ENCODE data around the gene CCSAP. TPM values are rescaled to one million over a fixed set of nuclear protein-coding genes. Genes with fewer than 3 reads are reported as not detected.
A peak's percentile ranks its signal among the peaks of the same experiment; 100 is the strongest.
"Not testable (repeated sequence)": the region's sequence is repeated elsewhere in the genome, so short reads cannot be mapped to it uniquely, and the experiment has no call there.

CCSAP gene
- total RNA-seq, 1 donor from 2014 or later, result 12.6 TPM

- H3K9me3 Mint-ChIP-seq; H3K4me3 Mint-ChIP-seq; intact Hi-C loops (cut with micrococcal nuclease); H3K27me3 Mint-ChIP-seq; H3K27ac Mint-ChIP-seq: not testable (repeated sequence)
- H3K36me3 Mint-ChIP-seq (ENCODE audit: low read depth), result peaks cover 40% of the 10 kb centered on the region
- peaks cover 29% of the 10 kb centered on the region for H3K4me1 Mint-ChIP-seq
- DNase-seq, result peak; percentile 62
Measured at GRCh38 chr1:229327765-229328164, 15.1 kb downstream of the CCSAP start.

- peaks cover 29% of the 10 kb centered on the region for H3K4me1 Mint-ChIP-seq
- intact Hi-C loops (cut with micrococcal nuclease), result no loop called here
- peak; percentile 57 for DNase-seq
- H3K4me3 Mint-ChIP-seq, result peak overlapping the region; percentile 69
- peak overlapping the region; percentile 81 for H3K27ac Mint-ChIP-seq
- no peaks in the 10 kb centered on the region for H3K9me3 Mint-ChIP-seq
- H3K36me3 Mint-ChIP-seq (ENCODE audit: low read depth), result peaks cover 46% of the 10 kb centered on the region
- no peaks in the 10 kb centered on the region for H3K27me3 Mint-ChIP-seq
Measured at GRCh38 chr1:229326601-229327000, 16.2 kb downstream of the CCSAP start.

DNA sequence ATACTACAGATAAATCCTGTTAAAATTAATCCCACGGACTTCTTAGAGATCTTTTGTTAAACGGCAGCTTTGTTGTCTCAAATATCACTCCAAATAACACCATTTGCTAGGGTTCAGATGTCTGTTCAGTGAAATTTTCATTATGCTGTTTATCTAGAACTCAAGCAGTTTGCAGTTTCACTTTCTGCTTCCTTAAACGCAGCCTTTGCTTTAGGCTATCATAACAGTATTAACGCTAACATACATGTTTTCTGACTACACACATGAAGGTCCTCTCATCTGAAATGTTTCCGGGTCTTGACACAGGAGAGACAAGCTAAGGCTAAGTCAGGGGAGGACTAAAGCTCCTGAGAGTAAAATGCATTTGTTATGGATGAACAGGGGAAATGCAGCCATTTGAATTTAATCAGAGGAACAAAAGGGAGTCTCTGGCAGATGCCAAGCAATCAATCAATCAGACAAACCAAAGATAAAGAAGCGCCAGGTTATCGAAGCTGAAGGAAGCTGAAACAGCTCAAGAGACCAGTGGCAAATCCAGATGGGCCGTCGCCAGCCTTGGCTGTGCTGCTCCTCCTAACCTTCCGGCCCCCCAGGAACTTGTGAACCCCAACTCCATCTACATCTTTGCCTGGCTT, 16.9 kb downstream of the CCSAP start:
- Mint-ChIP-seq H3K27me3 (no peaks in the 10 kb centered on the region), H3K4me1 (peaks cover 29% of the 10 kb centered on the region), H3K27ac (peak overlapping the region; percentile 81), H3K9me3 (no peaks in the 10 kb centered on the region), H3K4me3 (peak overlapping the region; percentile 69), H3K36me3 (ENCODE audit: low read depth) (peaks cover 46% of the 10 kb centered on the region)
- DNase-seq, result peak; percentile 66
- intact Hi-C loops (cut with micrococcal nuclease), result no loop called here

- H3K4me1 Mint-ChIP-seq, result peaks cover 29% of the 10 kb centered on the region
- peaks cover 46% of the 10 kb centered on the region for H3K36me3 Mint-ChIP-seq (ENCODE audit: low read depth)
- no peaks in the 10 kb centered on the region for H3K27me3 Mint-ChIP-seq
- no peaks in the 10 kb centered on the region for H3K9me3 Mint-ChIP-seq
- intact Hi-C loops (cut with micrococcal nuclease), result no loop called here
- peak overlapping the region; percentile 81 for H3K27ac Mint-ChIP-seq
- H3K4me3 Mint-ChIP-seq, result peak overlapping the region; percentile 69
- DNase-seq, result no peak
Measured at GRCh38 chr1:229325401-229325800, 17.4 kb downstream of the CCSAP start.

DNA sequence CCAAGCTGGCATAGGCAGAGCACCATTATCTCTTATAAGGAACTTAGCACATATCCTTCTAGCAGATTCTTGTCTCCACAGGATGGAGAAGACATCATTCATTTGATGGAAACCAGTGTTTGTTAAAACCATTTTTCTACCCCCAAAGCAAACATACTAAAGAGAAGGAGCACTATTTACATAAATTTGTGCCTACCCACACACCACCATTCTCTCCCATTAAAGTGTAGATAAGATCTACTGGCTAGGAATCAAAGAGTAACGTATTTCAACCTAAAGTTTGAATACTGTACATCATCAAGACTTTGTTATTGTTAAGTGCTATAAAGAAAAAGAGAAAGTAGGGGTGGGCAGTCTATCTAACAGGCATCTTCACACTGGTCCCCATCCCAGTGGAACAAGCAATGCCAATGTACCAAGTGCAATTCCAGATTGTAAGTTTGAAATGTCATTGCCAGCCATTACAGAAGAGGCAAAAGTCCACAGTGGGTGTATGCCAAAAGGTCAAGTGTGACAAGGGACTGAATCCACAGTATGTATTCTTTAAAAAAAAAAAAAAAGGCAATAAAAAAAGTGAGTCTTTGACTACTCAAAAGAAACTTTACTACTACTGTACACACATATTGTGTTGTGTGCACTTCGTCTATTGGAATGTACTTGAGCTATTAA, 18.8 kb downstream of the CCSAP start:
- Mint-ChIP-seq H3K4me3 (no peak overlapping the region), H3K9me3 (no peaks in the 10 kb centered on the region), H3K27me3 (no peaks in the 10 kb centered on the region), H3K36me3 (ENCODE audit: low read depth) (peaks cover 49% of the 10 kb centered on the region), H3K27ac (no peak overlapping the region), H3K4me1 (peaks cover 29% of the 10 kb centered on the region)
- DNase-seq, result no peak
- intact Hi-C loops (cut with micrococcal nuclease), result no loop called here

DNA sequence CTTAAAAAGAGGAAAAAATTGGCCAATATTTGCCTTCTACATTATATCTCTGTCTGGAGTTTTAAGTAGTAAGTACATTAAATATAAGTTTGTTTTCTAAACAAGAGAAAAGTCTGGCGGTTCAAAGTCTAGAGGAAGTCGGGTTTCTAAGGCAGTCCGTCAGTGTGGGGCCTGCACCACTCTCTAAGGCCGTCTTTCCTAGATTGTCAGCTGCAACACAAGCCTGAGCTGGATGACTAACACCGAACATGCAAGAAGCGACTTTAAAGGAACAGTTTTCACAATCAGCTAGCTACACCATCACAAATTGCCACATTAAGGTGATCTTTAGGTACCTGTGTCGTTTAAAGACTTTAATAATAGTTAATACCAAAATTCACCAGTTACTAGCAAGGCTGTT, 19.6 kb downstream of the CCSAP start:
- peaks cover 48% of the 10 kb centered on the region for H3K36me3 Mint-ChIP-seq (ENCODE audit: low read depth)
- H3K27ac Mint-ChIP-seq, result no peak overlapping the region
- peaks cover 27% of the 10 kb centered on the region for H3K4me1 Mint-ChIP-seq
- intact Hi-C loops (cut with micrococcal nuclease), result no loop called here
- no peaks in the 10 kb centered on the region for H3K9me3 Mint-ChIP-seq
- no peak overlapping the region for H3K4me3 Mint-ChIP-seq
- no peaks in the 10 kb centered on the region for H3K27me3 Mint-ChIP-seq
- DNase-seq, result no peak

- peak; percentile 52 for DNase-seq
- no peaks in the 10 kb centered on the region for H3K9me3 Mint-ChIP-seq
- intact Hi-C loops (cut with micrococcal nuclease), result no loop called here
- no peak overlapping the region for H3K27ac Mint-ChIP-seq
- peaks cover 5% of the 10 kb centered on the region for H3K4me1 Mint-ChIP-seq
- no peak overlapping the region for H3K4me3 Mint-ChIP-seq
- H3K27me3 Mint-ChIP-seq, result no peaks in the 10 kb centered on the region
- peaks cover 28% of the 10 kb centered on the region for H3K36me3 Mint-ChIP-seq (ENCODE audit: low read depth)
Measured at GRCh38 chr1:229319487-229319886, 23.4 kb downstream of the CCSAP start.

DNA sequence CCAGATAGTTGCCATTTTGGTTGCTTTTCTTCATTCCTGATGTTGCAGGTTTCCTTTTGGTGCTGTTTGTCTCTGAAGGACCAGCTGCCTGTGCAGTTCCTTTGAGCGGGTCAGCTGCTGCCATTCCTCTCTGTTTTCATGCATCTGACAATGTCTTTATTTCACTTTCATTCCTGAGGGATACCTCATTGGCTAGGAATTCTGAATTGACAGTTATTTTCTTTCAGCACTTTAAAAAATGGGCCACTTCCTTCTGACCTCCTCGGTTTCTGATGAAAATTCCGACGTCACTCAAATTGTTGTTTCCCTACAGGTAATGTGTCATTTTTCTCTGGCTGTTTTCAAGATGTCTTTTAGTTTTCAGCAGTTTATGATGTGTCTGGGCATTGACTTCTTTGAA, 24.8 kb downstream of the CCSAP start:
- Mint-ChIP-seq H3K4me3 (no peak overlapping the region), H3K27ac (no peak overlapping the region), H3K36me3 (ENCODE audit: low read depth) (peaks cover 24% of the 10 kb centered on the region), H3K27me3 (no peaks in the 10 kb centered on the region), H3K4me1 (no peaks in the 10 kb centered on the region), H3K9me3 (no peaks in the 10 kb centered on the region)
- intact Hi-C loops (cut with micrococcal nuclease), result no loop called here
- DNase-seq, result no peak

- no peaks in the 10 kb centered on the region for H3K4me1 Mint-ChIP-seq
- intact Hi-C loops (cut with micrococcal nuclease), result no loop called here
- no peak overlapping the region for H3K27ac Mint-ChIP-seq
- peaks cover 18% of the 10 kb centered on the region for H3K36me3 Mint-ChIP-seq (ENCODE audit: low read depth)
- H3K27me3 Mint-ChIP-seq, result no peaks in the 10 kb centered on the region
- H3K9me3 Mint-ChIP-seq, result no peaks in the 10 kb centered on the region
- H3K4me3 Mint-ChIP-seq, result no peak overlapping the region
- no peak for DNase-seq
Measured at GRCh38 chr1:229316166-229316565, 26.7 kb downstream of the CCSAP start.

- DNase-seq, result no peak
- intact Hi-C loops (cut with micrococcal nuclease), result no loop called here
- Mint-ChIP-seq H3K4me3 (no peak overlapping the region), H3K4me1 (no peaks in the 10 kb centered on the region), H3K36me3 (ENCODE audit: low read depth) (peaks cover 21% of the 10 kb centered on the region), H3K27ac (no peak overlapping the region), H3K9me3 (no peaks in the 10 kb centered on the region), H3K27me3 (no peaks in the 10 kb centered on the region)
Measured at GRCh38 chr1:229310833-229311232, 32.0 kb downstream of the CCSAP start.

- intact Hi-C loops (cut with micrococcal nuclease), result no loop called here
- no peak overlapping the region for H3K27ac Mint-ChIP-seq
- no peak overlapping the region for H3K4me3 Mint-ChIP-seq
- H3K9me3 Mint-ChIP-seq, result no peaks in the 10 kb centered on the region
- no peaks in the 10 kb centered on the region for H3K27me3 Mint-ChIP-seq
- no peak for DNase-seq
- no peaks in the 10 kb centered on the region for H3K4me1 Mint-ChIP-seq
- peaks cover 24% of the 10 kb centered on the region for H3K36me3 Mint-ChIP-seq (ENCODE audit: low read depth)
Measured at GRCh38 chr1:229309684-229310083, 33.2 kb downstream of the CCSAP start.

DNA sequence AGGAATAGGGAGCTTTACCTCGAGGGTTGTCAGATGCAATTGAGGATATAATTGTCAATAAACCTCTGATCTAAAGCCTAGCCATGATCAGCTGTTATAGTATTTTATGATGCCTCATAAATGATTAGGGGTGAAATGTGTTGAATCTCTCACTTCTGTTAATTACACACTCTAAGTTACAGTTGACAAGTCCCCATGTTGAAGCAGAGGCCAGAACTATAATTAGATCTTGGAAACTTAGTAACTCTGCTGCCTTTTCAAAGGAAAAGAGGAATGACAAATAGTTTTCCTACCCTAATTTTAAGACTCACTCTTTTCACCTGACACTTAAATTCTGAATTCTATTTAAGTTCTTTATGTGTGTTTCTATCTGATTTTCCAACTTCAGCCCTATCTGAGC, 33.8 kb downstream of the CCSAP start:
- intact Hi-C loops (cut with micrococcal nuclease), result no loop called here
- Mint-ChIP-seq H3K27ac (no peak overlapping the region), H3K9me3 (no peaks in the 10 kb centered on the region), H3K36me3 (ENCODE audit: low read depth) (peaks cover 29% of the 10 kb centered on the region), H3K4me3 (no peak overlapping the region), H3K27me3 (no peaks in the 10 kb centered on the region), H3K4me1 (no peaks in the 10 kb centered on the region)
- DNase-seq, result no peak

DNA sequence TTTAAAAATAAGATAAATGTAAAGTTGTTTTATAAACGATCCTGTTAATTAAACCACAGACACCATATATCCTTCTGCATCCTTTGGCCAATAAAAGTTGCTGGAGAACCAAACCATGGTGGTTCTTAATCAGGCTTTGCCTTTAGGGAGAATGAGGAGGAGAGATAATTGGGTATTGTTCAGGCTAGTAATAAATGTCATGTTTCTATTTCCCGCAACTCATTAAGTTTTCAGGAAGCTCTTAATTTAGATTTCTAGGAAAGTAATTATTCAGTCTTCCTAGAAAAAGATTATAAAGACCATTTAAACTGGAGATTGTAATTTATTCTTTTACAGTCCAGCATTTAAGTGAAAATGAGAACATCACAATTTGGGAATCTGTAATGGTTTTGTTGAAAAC, 37.5 kb downstream of the CCSAP start:
- Mint-ChIP-seq H3K27ac (no peak overlapping the region), H3K4me3 (no peak overlapping the region), H3K27me3 (no peaks in the 10 kb centered on the region), H3K4me1 (peaks cover 11% of the 10 kb centered on the region), H3K36me3 (ENCODE audit: low read depth) (peaks cover 43% of the 10 kb centered on the region), H3K9me3 (no peaks in the 10 kb centered on the region)
- no peak for DNase-seq
- intact Hi-C loops (cut with micrococcal nuclease), result no loop called here

DNA sequence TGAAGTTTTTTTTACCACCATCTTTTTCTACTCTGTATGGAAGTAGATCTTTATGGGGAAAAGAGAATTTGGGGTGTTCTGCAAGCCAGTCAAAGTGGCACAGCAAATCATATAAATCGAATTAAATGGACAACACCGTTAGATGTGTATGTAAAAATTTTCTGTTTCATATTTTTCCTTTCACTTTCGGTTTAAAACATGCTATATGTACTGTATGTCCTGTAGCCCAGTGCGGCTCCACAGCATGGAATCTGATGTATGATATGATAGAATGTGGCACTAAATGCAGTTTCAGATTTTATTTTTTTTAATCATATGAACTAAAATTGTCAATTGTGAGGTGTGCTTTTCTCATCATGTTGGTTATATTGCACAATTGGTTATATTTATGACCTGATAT, 39.0 kb downstream of the CCSAP start:
- intact Hi-C loops (cut with micrococcal nuclease), result no loop called here
- no peaks in the 10 kb centered on the region for H3K9me3 Mint-ChIP-seq
- peaks cover 55% of the 10 kb centered on the region for H3K36me3 Mint-ChIP-seq (ENCODE audit: low read depth)
- no peak overlapping the region for H3K4me3 Mint-ChIP-seq
- no peaks in the 10 kb centered on the region for H3K27me3 Mint-ChIP-seq
- no peak overlapping the region for H3K27ac Mint-ChIP-seq
- H3K4me1 Mint-ChIP-seq, result peaks cover 17% of the 10 kb centered on the region
- DNase-seq, result no peak

DNA sequence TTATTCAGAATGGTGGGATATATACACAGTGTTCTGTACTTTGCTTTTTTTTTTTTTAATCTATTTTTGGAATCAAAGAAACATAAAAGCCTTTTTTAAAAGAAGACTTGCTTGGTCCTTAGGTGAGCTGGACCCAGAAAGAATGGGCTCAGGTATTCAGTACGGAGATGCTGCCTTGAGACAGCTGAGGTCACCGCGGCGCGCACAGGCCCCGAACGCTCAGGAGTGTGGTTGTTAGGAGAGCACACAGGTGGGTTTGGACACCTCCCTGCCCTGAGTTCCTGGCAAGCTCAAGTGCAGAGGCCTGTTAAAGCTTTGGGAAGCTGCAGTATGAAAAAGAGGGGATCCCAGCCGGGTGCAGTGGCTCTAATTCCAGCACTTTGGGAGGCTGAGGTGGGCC, 40.1 kb downstream of the CCSAP start:
- peaks cover 17% of the 10 kb centered on the region for H3K4me1 Mint-ChIP-seq
- intact Hi-C loops (cut with micrococcal nuclease), result no loop called here
- H3K36me3 Mint-ChIP-seq (ENCODE audit: low read depth), result peaks cover 49% of the 10 kb centered on the region
- DNase-seq, result no peak
- H3K27ac Mint-ChIP-seq, result no peak overlapping the region
- no peak overlapping the region for H3K4me3 Mint-ChIP-seq
- H3K9me3 Mint-ChIP-seq, result no peaks in the 10 kb centered on the region
- H3K27me3 Mint-ChIP-seq, result no peaks in the 10 kb centered on the region
